ENCODE measurements around the gene CTSL. TPM values are rescaled to one million over a fixed set of nuclear protein-coding genes. Genes with fewer than 3 reads are reported as not detected.
"Not testable (repeated sequence)": the region's sequence is repeated elsewhere in the genome, so short reads cannot be mapped to it uniquely, and the experiment has no call there.

CTSL gene
- total and polyA plus RNA-seq, 5 donors from 2014 or later, result 1.2 to 10.6 (median 2.8) TPM

- Histone ChIP-seq H3K4me3 (ENCODE audit: low read depth, low read length) (no peak overlapping the region), H3K27ac (ENCODE audit: insufficient read depth, low read length, poor library complexity, severe bottlenecking) (no peak overlapping the region), H3K27me3 (ENCODE audit: control insufficient read depth, insufficient read depth, low read length) (no peaks in the 10 kb centered on the region), H3K4me1 (ENCODE audit: control insufficient read depth, insufficient read depth, low read length, poor library complexity, severe bottlenecking) (no peaks in the 10 kb centered on the region), H3K36me3 (ENCODE audit: control insufficient read depth, insufficient read depth, low read length) (no peaks in the 10 kb centered on the region), H3K9me3 (ENCODE audit: control insufficient read depth in 2 of 2, low read length in 2 of 2) (peaks cover 3 to 6% of the 10 kb centered on the region in 2 experiments)
- Mint-ChIP-seq H3K4me1 (peaks cover 0 to 6% (median 1%) of the 10 kb centered on the region in 4 donors), H3K9me3 (peaks cover 0 to 10% (median 6%) of the 10 kb centered on the region in 7 donors), H3K27me3 (peaks cover 13% of the 10 kb centered on the region), H3K4me3 (no peak overlapping the region), H3K36me3 (no peaks in the 10 kb centered on the region), H3K27ac (no peak overlapping the region)
- ATAC-seq (ENCODE audit: low read depth in 2 of 2) (no peak), DNase-seq (no peak)
These were observed 16.0 kb downstream of the CTSL start for GRCh38 chr9:87741891-87742290.

GRCh38 chr9:87742813-87743428 lies 17.0 kb downstream of the CTSL start:
- no peak overlapping the region for H3K27ac Mint-ChIP-seq
- H3K27ac ChIP-seq (ENCODE audit: insufficient read depth, low read length, poor library complexity, severe bottlenecking), result no peak overlapping the region

GRCh38 chr9:87744247-87744646 lies 18.3 kb downstream of the CTSL start:
- not testable (repeated sequence) for ATAC-seq (ENCODE audit: low read depth in 2 of 2); H3K9me3 Mint-ChIP-seq; H3K27me3 ChIP-seq (ENCODE audit: control insufficient read depth, insufficient read depth, low read length); H3K36me3 ChIP-seq (ENCODE audit: control insufficient read depth, insufficient read depth, low read length); H3K27ac Mint-ChIP-seq; H3K4me3 Mint-ChIP-seq; H3K4me1 ChIP-seq (ENCODE audit: control insufficient read depth, insufficient read depth, low read length, poor library complexity, severe bottlenecking); H3K9me3 ChIP-seq (ENCODE audit: control insufficient read depth in 2 of 2, low read length in 2 of 2); H3K36me3 Mint-ChIP-seq; H3K4me3 ChIP-seq (ENCODE audit: low read depth, low read length); H3K27ac ChIP-seq (ENCODE audit: insufficient read depth, low read length, poor library complexity, severe bottlenecking); DNase-seq; H3K4me1 Mint-ChIP-seq
- peaks cover 19% of the 10 kb centered on the region for H3K27me3 Mint-ChIP-seq

More at GRCh38 chr9:87742813-87743428, 17.0 kb downstream of the CTSL start:
- Mint-ChIP-seq H3K36me3 (no peaks in the 10 kb centered on the region), H3K4me1 (peaks cover 0 to 6% (median 1%) of the 10 kb centered on the region in 4 donors), H3K4me3 (no peak overlapping the region), H3K27me3 (peaks cover 14% of the 10 kb centered on the region), H3K9me3 (peaks cover 0 to 10% (median 5%) of the 10 kb centered on the region in 7 donors)
- H3K4me3 ChIP-seq (ENCODE audit: low read depth, low read length), result no peak overlapping the region
- peaks cover 3 to 6% of the 10 kb centered on the region in 2 experiments for H3K9me3 ChIP-seq (ENCODE audit: control insufficient read depth in 2 of 2, low read length in 2 of 2)
- ATAC-seq (ENCODE audit: low read depth in 2 of 2) (no peak), DNase-seq (no peak)
- H3K36me3 ChIP-seq (ENCODE audit: control insufficient read depth, insufficient read depth, low read length), result no peaks in the 10 kb centered on the region
- H3K4me1 ChIP-seq (ENCODE audit: control insufficient read depth, insufficient read depth, low read length, poor library complexity, severe bottlenecking), result no peaks in the 10 kb centered on the region
- H3K27me3 ChIP-seq (ENCODE audit: control insufficient read depth, insufficient read depth, low read length), result no peaks in the 10 kb centered on the region

GRCh38 chr9:87746186-87746585 lies 20.3 kb downstream of the CTSL start:
- H3K4me1 ChIP-seq (ENCODE audit: control insufficient read depth, insufficient read depth, low read length, poor library complexity, severe bottlenecking), result no peaks in the 10 kb centered on the region
- no peak overlapping the region for H3K27ac ChIP-seq (ENCODE audit: insufficient read depth, low read length, poor library complexity, severe bottlenecking)
- peaks cover 3 to 6% of the 10 kb centered on the region in 2 experiments for H3K9me3 ChIP-seq (ENCODE audit: control insufficient read depth in 2 of 2, low read length in 2 of 2)
- no peaks in the 10 kb centered on the region for H3K36me3 ChIP-seq (ENCODE audit: control insufficient read depth, insufficient read depth, low read length)
- no peak for ATAC-seq (ENCODE audit: low read depth in 2 of 2)
- H3K27me3 ChIP-seq (ENCODE audit: control insufficient read depth, insufficient read depth, low read length), result peaks cover 3% of the 10 kb centered on the region
- Mint-ChIP-seq H3K4me3 (no peak overlapping the region), H3K4me1 (peaks cover 0 to 5% (median 1%) of the 10 kb centered on the region in 4 donors), H3K27me3 (peaks cover 20% of the 10 kb centered on the region), H3K36me3 (no peaks in the 10 kb centered on the region), H3K9me3 (peaks cover 0 to 10% (median 4%) of the 10 kb centered on the region in 7 donors), H3K27ac (no peak overlapping the region)
- no peak overlapping the region for H3K4me3 ChIP-seq (ENCODE audit: low read depth, low read length)
- DNase-seq, result no peak

GRCh38 chr9:87748881-87749280 lies 23.0 kb downstream of the CTSL start:
- Mint-ChIP-seq H3K4me1 (no peaks in the 10 kb centered on the region), H3K9me3 (peaks cover 0 to 5% (median 3%) of the 10 kb centered on the region in 7 donors), H3K36me3 (no peaks in the 10 kb centered on the region), H3K27ac (no peak overlapping the region), H3K27me3 (peaks cover 24% of the 10 kb centered on the region), H3K4me3 (no peak overlapping the region)
- no peaks in the 10 kb centered on the region for H3K36me3 ChIP-seq (ENCODE audit: control insufficient read depth, insufficient read depth, low read length)
- no peaks in the 10 kb centered on the region for H3K4me1 ChIP-seq (ENCODE audit: control insufficient read depth, insufficient read depth, low read length, poor library complexity, severe bottlenecking)
- no peaks in the 10 kb centered on the region for H3K9me3 ChIP-seq (ENCODE audit: control insufficient read depth in 2 of 2, low read length in 2 of 2)
- DNase-seq, result no peak
- H3K27me3 ChIP-seq (ENCODE audit: control insufficient read depth, insufficient read depth, low read length), result peaks cover 3% of the 10 kb centered on the region
- H3K27ac ChIP-seq (ENCODE audit: insufficient read depth, low read length, poor library complexity, severe bottlenecking), result no peak overlapping the region
- ATAC-seq (ENCODE audit: low read depth in 2 of 2), result no peak
- H3K4me3 ChIP-seq (ENCODE audit: low read depth, low read length), result no peak overlapping the region

- Histone ChIP-seq H3K27me3 (ENCODE audit: control insufficient read depth, insufficient read depth, low read length) (peaks cover 3% of the 10 kb centered on the region), H3K4me3 (ENCODE audit: low read depth, low read length) (no peak overlapping the region), H3K36me3 (ENCODE audit: control insufficient read depth, insufficient read depth, low read length) (no peaks in the 10 kb centered on the region), H3K9me3 (ENCODE audit: control insufficient read depth in 2 of 2, low read length in 2 of 2) (no peaks in the 10 kb centered on the region), H3K4me1 (ENCODE audit: control insufficient read depth, insufficient read depth, low read length, poor library complexity, severe bottlenecking) (no peaks in the 10 kb centered on the region), H3K27ac (ENCODE audit: insufficient read depth, low read length, poor library complexity, severe bottlenecking) (no peak overlapping the region)
- H3K9me3 Mint-ChIP-seq, result peaks cover 0 to 4% (median 0%) of the 10 kb centered on the region in 7 donors
- DNase-seq (no peak), ATAC-seq (ENCODE audit: low read depth in 2 of 2) (no peak)
- H3K36me3 Mint-ChIP-seq, result no peaks in the 10 kb centered on the region
- H3K4me3 Mint-ChIP-seq, result no peak overlapping the region
- H3K27ac Mint-ChIP-seq, result no peak overlapping the region
- no peaks in the 10 kb centered on the region for H3K4me1 Mint-ChIP-seq
- peaks cover 24% of the 10 kb centered on the region for H3K27me3 Mint-ChIP-seq
These were observed 23.6 kb downstream of the CTSL start for GRCh38 chr9:87749335-87750035.

GRCh38 chr9:87750726-87751125 lies 24.8 kb downstream of the CTSL start:
- H3K4me3 Mint-ChIP-seq, result no peak overlapping the region

More at GRCh38 chr9:87750726-87751125, 24.8 kb downstream of the CTSL start:
- no peak for DNase-seq
- Mint-ChIP-seq H3K27ac (no peak overlapping the region), H3K27me3 (peaks cover 24% of the 10 kb centered on the region), H3K9me3 (peaks cover 0 to 8% (median 0%) of the 10 kb centered on the region in 7 donors), H3K36me3 (no peaks in the 10 kb centered on the region), H3K4me1 (no peaks in the 10 kb centered on the region)
- H3K9me3 ChIP-seq (ENCODE audit: control insufficient read depth in 2 of 2, low read length in 2 of 2), result no peaks in the 10 kb centered on the region
- no peak for ATAC-seq (ENCODE audit: low read depth in 2 of 2)
- H3K27me3 ChIP-seq (ENCODE audit: control insufficient read depth, insufficient read depth, low read length), result peaks cover 3% of the 10 kb centered on the region
- no peak overlapping the region for H3K27ac ChIP-seq (ENCODE audit: insufficient read depth, low read length, poor library complexity, severe bottlenecking)
- H3K4me1 ChIP-seq (ENCODE audit: control insufficient read depth, insufficient read depth, low read length, poor library complexity, severe bottlenecking), result no peaks in the 10 kb centered on the region
- H3K36me3 ChIP-seq (ENCODE audit: control insufficient read depth, insufficient read depth, low read length), result no peaks in the 10 kb centered on the region
- H3K4me3 ChIP-seq (ENCODE audit: low read depth, low read length), result no peak overlapping the region
